ENCODE data around the gene MTMR4. TPM values are rescaled to one million over a fixed set of nuclear protein-coding genes. Genes with fewer than 3 reads are reported as not detected.
"Not testable (repeated sequence)": the region's sequence is repeated elsewhere in the genome, so short reads cannot be mapped to it uniquely, and the experiment has no call there.

Gene MTMR4
- total RNA-seq, 1 donor from 2014 or later: 69.4 TPM

DNA sequence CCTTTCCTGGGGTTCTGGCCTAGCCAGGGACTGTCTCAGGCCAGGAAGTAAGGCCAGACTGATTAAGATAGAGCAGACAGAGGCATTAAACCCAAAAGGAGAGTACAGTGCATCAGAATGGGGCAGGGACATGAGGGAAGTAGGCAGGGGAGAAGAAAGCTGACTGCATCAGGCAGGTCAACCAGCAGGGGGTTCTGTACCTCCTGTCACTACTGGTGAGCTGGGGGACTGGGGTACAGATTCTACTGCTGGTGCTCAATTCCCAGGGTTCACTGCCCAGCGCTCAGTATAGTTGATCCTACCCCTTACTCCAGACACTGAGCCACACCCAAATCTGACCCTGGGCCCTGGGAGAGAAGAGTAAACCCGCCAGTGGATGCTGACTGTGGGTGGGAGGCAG lies 12.9 kb upstream of the MTMR4 start:
- intact Hi-C loops (cut with micrococcal nuclease): loop anchor here (1.0 kb wide), 1 partner anchor 9 kb away; no protein-coding TSS in a partner anchor

DNA sequence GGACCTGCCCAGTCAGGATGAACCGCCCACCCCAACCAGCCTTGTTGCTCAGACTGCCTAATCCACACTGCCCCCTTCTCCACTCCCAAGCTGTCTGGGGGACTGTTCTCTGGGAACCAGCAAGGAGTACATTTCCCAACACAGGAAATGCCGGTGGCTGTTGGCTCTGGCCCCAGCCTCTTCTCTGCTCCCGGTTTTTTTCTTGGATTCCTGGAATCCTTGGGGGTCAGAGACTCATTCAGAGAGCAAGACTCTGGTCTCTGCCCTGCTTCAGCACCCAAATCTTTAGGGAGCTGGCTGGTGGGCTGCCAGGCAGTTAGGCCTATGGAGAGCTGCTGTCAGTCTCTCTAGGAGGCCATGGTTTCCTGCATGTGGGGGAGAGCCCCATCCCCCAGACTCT lies 10.8 kb upstream of the MTMR4 start:
- intact Hi-C loops (cut with micrococcal nuclease): no loop called here

DNA sequence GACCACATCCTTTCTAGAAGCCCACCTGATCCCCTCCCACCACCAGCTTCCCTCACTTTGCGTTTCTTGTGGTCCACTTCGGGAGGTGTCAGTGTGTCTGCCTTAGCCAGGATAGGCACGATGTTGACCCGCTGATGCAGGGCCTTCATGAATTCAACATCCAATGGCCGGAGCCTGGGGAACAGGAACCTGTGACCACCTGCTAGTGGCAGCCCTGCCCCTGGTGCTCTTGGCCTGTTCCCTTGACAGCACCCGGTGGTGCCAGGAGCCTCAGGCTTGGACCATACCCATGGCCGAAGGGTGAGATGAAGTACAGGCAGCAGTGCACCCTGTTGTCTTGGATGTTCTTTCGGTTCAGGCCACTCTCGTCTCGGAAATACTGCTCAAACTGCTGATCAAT lies 7.2 kb upstream of the MTMR4 start:
- intact Hi-C loops (cut with micrococcal nuclease): no loop called here

GRCh38 chr17:58520843-58521430 lies 6.5 kb upstream of the MTMR4 start:
- intact Hi-C loops (cut with micrococcal nuclease): no loop called here

GRCh38 chr17:58517928-58518609 lies 3.6 kb upstream of the MTMR4 start:
- intact Hi-C loops (cut with micrococcal nuclease): loop anchor here (1.0 to 10.0 kb wide), 28 partner anchors 9 to 1874 kb away; partner anchors contain the start of genes AKAP1, C17orf67, CLTC and DGKE

DNA sequence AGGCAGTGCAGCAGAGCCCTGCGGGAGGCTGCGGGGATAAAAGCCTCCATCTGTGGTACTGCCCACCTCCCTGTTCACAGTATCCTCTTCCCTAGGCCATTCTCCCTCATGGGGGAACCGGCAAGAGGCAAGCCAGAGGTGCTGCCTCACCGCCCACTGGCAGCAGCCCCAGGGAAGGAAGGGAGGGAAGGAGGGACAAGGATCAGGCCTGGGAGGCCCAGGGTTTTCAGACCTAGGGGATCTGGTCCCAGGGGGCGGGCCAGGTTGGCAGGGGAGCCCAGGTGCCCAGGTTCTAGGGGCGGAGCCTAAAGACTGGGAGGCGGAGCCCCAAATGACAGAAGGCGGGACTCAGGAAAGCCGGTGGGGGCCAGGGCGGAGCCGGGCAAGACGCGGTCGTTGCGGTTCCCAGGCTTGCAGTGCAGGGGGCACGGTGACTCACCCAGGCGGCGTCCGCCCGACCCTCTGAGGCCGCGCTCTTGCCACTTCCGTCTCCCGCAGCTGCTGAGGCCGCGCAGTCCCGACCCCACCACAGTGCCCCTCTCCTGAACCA lies 3.0 kb upstream of the MTMR4 start:
- intact Hi-C loops (cut with micrococcal nuclease): loop anchor here (1.0 to 10.0 kb wide), 9 partner anchors 30 to 1875 kb away; partner anchors contain the start of genes AKAP1, C17orf67, DGKE and DYNLL2

DNA sequence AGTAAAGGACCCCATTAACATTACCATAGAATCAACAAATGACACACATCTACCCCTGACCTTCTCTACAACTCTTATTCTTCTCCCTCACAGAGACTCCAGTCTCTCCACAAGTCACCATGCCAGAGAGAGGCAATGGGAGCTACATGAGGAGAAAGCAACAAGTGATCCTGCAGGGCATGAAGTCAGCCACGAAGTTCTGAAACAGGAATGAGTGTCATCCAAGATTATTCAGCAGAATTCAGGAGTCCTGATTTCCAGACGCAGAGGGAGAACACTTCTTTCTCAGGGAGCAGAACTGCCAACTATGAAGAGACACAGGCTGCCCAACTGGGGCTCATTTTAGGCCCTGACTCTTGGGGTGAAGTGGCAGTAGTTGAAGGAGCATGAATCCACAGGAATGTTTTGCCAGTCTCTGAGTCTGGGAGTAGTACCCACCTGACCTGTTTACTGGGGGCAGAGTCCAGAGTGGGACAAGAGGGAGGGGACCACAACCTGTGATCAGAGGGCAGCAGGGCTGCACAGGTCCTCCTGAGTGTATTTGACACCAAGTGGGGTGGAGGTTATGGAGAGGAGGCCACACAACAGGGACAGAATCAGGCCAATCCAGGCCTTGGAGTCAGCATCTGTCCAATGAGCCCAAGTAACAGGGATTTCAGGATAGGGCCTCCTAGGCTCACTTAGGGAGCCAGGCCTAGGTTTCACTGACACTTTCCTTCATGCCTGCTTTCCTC lies 2.4 kb upstream of the MTMR4 start:
- intact Hi-C loops (cut with micrococcal nuclease): loop anchor here (1.0 to 10.0 kb wide), 9 partner anchors 30 to 1875 kb away; partner anchors contain the start of genes AKAP1, C17orf67, DGKE and DYNLL2

- intact Hi-C loops (cut with micrococcal nuclease): loop anchor here (5.0 to 10.0 kb wide), 8 partner anchors 98 to 1877 kb away; partner anchors contain the start of genes AKAP1, C17orf67, DGKE and DYNLL2
Measured at GRCh38 chr17:58515286-58515685, 848 bp upstream of the MTMR4 start.

- intact Hi-C loops (cut with micrococcal nuclease): loop anchor here (1.0 to 10.0 kb wide), 9 partner anchors 97 to 1878 kb away; partner anchors contain the start of genes AKAP1, C17orf67, DGKE and DYNLL2
Measured at GRCh38 chr17:58514770-58515157, 326 bp upstream of the MTMR4 start.

- intact Hi-C loops (cut with micrococcal nuclease): loop anchor here (10.0 kb wide), 1 partner anchor 1191 kb away; the partner anchor contains the start of genes PTRH2 and VMP1
Measured at GRCh38 chr17:58513267-58513964, 1.0 kb downstream of the MTMR4 start.

DNA sequence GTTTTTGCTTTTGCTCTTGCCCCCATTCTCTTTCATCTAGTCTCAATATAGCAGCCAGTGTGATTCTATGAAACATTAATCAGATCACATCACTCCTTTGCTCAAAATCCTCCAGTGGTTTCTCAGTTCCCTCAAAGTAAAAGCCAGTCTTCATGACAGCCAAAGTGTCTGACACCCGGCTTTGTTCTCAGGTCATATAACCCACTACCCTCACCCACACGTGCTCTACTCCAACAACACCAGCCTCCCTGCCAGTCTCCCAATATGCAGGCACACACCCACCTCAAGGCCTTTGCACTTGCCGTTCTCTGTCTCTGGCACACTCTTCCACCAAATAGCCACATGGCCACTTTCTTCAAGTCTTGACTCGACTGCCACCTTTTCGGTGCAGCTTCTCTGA lies 4.4 kb downstream of the MTMR4 start:
- intact Hi-C loops (cut with micrococcal nuclease): loop anchor here (10.0 kb wide), 1 partner anchor 1195 kb away; the partner anchor contains the start of genes PTRH2 and VMP1

DNA sequence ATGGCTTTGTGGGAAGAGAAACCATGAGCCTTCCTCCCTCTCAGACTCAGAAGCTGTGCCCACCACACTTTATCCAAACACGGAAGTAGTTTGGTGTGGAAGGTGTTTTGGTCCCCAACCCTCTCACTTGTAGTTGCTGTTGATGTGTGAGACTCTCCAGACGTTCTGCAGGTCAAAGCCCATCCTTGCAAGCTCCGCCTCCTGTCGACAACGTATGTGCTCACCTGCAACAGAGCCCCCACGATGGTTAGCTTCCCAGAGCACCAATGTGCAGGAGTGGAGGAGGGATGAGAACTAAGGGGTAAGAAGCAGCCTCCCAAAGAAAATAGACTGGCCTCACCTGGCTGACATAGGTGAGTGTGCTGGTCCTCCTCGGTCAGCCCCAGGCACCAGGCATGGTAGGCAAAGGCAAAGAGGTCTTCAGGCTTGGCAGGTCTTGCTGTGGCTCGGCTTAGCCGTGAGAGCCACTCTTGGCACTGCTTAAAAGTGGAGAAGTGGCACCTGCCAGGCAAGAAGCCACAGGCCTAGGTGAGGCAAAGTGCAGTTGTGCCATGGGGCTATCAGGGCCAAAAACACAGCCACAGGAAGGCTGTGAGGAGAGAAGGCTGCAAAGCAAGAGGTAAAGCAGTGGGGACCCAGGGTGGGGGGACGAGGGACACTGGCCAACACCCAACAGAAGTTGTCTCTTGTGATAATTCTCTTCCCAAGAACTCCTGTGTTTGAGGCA lies 5.9 kb downstream of the MTMR4 start:
- intact Hi-C loops (cut with micrococcal nuclease): no loop called here

GRCh38 chr17:58507123-58507634 lies 7.3 kb downstream of the MTMR4 start:
- intact Hi-C loops (cut with micrococcal nuclease): no loop called here

GRCh38 chr17:58506354-58507080 lies 7.9 kb downstream of the MTMR4 start:
- intact Hi-C loops (cut with micrococcal nuclease): no loop called here

GRCh38 chr17:58504826-58505351 lies 9.5 kb downstream of the MTMR4 start:
- intact Hi-C loops (cut with micrococcal nuclease): no loop called here

- intact Hi-C loops (cut with micrococcal nuclease): no loop called here
Measured at GRCh38 chr17:58503866-58504265, 10.6 kb downstream of the MTMR4 start.

- intact Hi-C loops (cut with micrococcal nuclease): not testable (repeated sequence)
Measured at GRCh38 chr17:58503134-58503533, 11.3 kb downstream of the MTMR4 start.

DNA sequence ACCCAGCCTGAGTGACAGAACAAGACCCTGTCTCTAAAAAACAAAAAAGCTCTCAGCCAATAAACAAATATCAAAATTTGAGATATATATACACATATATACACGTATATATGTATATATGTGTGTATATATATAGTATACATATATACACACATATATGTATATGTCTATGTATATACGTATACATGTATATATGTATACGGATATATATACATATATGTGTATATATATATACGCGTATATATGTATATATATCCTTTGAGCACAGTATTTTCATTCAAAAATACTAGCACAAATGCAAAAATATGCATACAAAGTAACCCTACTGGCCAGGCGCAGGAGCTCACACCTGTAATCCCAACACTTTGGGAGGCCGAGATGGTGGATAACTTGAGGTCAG lies 13.0 kb downstream of the MTMR4 start:
- intact Hi-C loops (cut with micrococcal nuclease): no loop called here
